ENCODE data around the gene RASGEF1C.
A peak's percentile ranks its signal among the peaks of the same experiment; 100 is the strongest.

Gene RASGEF1C

GRCh38 chr5:180079702-180080466 lies 129.1 kb downstream of the RASGEF1C start:
- DNase-seq, result no peak

- no peak for DNase-seq
These were observed 130.7 kb downstream of the RASGEF1C start for GRCh38 chr5:180078348-180078747.

- no peak for DNase-seq
These were observed 131.3 kb downstream of the RASGEF1C start for GRCh38 chr5:180077594-180078284.

- DNase-seq, result no peak
These were observed 133.3 kb downstream of the RASGEF1C start for GRCh38 chr5:180075703-180076102.

- no peak for DNase-seq
These were observed 134.5 kb downstream of the RASGEF1C start for GRCh38 chr5:180074462-180074861.

GRCh38 chr5:180072556-180072955 lies 136.5 kb downstream of the RASGEF1C start:
- DNase-seq, result no peak

GRCh38 chr5:180072256-180072548 lies 136.8 kb downstream of the RASGEF1C start:
- DNase-seq, result no peak

- DNase-seq, result peak; percentile 44 to 90
These were observed 137.3 kb downstream of the RASGEF1C start, which contains the start of gene RNF130 for GRCh38 chr5:180071531-180072255. Gene RNF130, minus strand, starts transcription at chr5:180071759. Its CDS starts 57 bp downstream, at chr5:180071702.

- DNase-seq, result peak; percentile 14 to 38
These were observed 138.1 kb downstream of the RASGEF1C start for GRCh38 chr5:180070756-180071530.

GRCh38 chr5:180069589-180070247 lies 139.3 kb downstream of the RASGEF1C start:
- DNase-seq, result peak in 1 of 2 experiments; percentile 40

GRCh38 chr5:180068519-180069090 lies 140.4 kb downstream of the RASGEF1C start:
- DNase-seq, result no peak

- peak; percentile 13 to 60 for DNase-seq
These were observed 141.0 kb downstream of the RASGEF1C start for GRCh38 chr5:180067986-180068385.

- no peak for DNase-seq
These were observed 148.8 kb downstream of the RASGEF1C start for GRCh38 chr5:180060192-180060591.

- DNase-seq, result no peak
These were observed 149.7 kb downstream of the RASGEF1C start for GRCh38 chr5:180059326-180059725.

GRCh38 chr5:180056153-180056552 lies 152.9 kb downstream of the RASGEF1C start:
- DNase-seq, result no peak

- no peak for DNase-seq
These were observed 154.8 kb downstream of the RASGEF1C start for GRCh38 chr5:180054226-180054625.

GRCh38 chr5:180053061-180053602 lies 155.9 kb downstream of the RASGEF1C start:
- DNase-seq, result no peak

- DNase-seq, result no peak
These were observed 156.7 kb downstream of the RASGEF1C start for GRCh38 chr5:180052211-180052818.
